ENCODE results near the gene VPREB3.

- TF ChIP-seq CTCF (IDR thresholded peaks at IDR 0.05), result peak; percentile 74 to 88 (median 82)
- TF ChIP-seq POLR2A (IDR thresholded peaks at IDR 0.05), result peak in 1 of 2 donors; percentile 56
Measured at GRCh38 chr22:23767673-23768548, 13.7 kb upstream of the VPREB3 start, which contains the start of gene CHCHD10.
